ENCODE data around the gene PCBP3.

PCBP3 gene

GRCh38 chr21:45976701-45977311 is 333.3 kb downstream of the PCBP3 start:
- DNase-seq: no peak

GRCh38 chr21:45977396-45977795 is 333.9 kb downstream of the PCBP3 start:
- no peak for DNase-seq

- no peak for DNase-seq
Measured at GRCh38 chr21:45979141-45979631, 335.7 kb downstream of the PCBP3 start.

- no peak for DNase-seq
Measured at GRCh38 chr21:45979651-45980050, 336.1 kb downstream of the PCBP3 start.

GRCh38 chr21:45980271-45980670 is 336.7 kb downstream of the PCBP3 start:
- no peak for DNase-seq

- no peak for DNase-seq
Measured at GRCh38 chr21:45980697-45981096, 337.2 kb downstream of the PCBP3 start.

- DNase-seq: peak; percentile 27
Measured at GRCh38 chr21:45981151-45982091, 337.9 kb downstream of the PCBP3 start, which contains the start of gene COL6A1. TSS of gene COL6A1 (plus strand) at chr21:45981770. CDS start at chr21:45981851, 81 bp downstream.

GRCh38 chr21:45982092-45982757 is 338.7 kb downstream of the PCBP3 start:
- no peak for DNase-seq

- DNase-seq: no peak
Measured at GRCh38 chr21:45982758-45983648, 339.5 kb downstream of the PCBP3 start.

- DNase-seq: no peak
Measured at GRCh38 chr21:45983649-45983965, 340.1 kb downstream of the PCBP3 start.

GRCh38 chr21:45983981-45984551 is 340.5 kb downstream of the PCBP3 start:
- no peak for DNase-seq

- no peak for DNase-seq
Measured at GRCh38 chr21:45984584-45985095, 341.1 kb downstream of the PCBP3 start.

GRCh38 chr21:45985471-45986315 is 342.2 kb downstream of the PCBP3 start:
- no peak for DNase-seq

- no peak for DNase-seq
Measured at GRCh38 chr21:45986316-45987051, 343.0 kb downstream of the PCBP3 start.

GRCh38 chr21:45987121-45987711 is 343.7 kb downstream of the PCBP3 start:
- no peak for DNase-seq

GRCh38 chr21:45988366-45989347 is 345.1 kb downstream of the PCBP3 start:
- DNase-seq: no peak

GRCh38 chr21:45989355-45990048 is 346.0 kb downstream of the PCBP3 start:
- no peak for DNase-seq
